ENCODE results near the gene TRAPPC2. TPM values are rescaled to one million over a fixed set of nuclear protein-coding genes. Genes with fewer than 3 reads are reported as not detected.
"Not testable (repeated sequence)": the region's sequence is repeated elsewhere in the genome, so short reads cannot be mapped to it uniquely, and the experiment has no call there.

Gene TRAPPC2
- total RNA-seq, 1 donor from 2014 or later, result 28.1 TPM

DNA sequence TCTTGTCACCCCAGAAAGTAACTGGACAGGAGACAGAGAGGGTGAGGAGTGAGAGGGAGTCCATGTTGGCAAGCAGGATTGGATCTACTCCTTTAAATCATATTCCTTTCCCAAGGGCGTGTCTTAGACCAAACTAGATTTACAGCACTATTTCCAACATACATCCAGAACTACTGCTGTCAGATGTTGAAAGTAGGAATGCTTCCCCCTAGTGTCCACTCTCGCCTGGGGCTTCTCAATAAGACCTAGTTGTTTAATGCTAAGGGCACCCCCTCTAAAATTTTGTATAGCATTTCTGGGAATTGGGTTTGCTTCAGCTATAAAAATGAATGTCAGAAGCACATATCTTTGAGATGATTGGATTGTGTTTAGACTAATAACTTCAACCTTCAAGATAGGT, 13.4 kb upstream of the TRAPPC2 start:
- DNase-seq (ENCODE audit: low read depth), result peak; percentile 53

DNA sequence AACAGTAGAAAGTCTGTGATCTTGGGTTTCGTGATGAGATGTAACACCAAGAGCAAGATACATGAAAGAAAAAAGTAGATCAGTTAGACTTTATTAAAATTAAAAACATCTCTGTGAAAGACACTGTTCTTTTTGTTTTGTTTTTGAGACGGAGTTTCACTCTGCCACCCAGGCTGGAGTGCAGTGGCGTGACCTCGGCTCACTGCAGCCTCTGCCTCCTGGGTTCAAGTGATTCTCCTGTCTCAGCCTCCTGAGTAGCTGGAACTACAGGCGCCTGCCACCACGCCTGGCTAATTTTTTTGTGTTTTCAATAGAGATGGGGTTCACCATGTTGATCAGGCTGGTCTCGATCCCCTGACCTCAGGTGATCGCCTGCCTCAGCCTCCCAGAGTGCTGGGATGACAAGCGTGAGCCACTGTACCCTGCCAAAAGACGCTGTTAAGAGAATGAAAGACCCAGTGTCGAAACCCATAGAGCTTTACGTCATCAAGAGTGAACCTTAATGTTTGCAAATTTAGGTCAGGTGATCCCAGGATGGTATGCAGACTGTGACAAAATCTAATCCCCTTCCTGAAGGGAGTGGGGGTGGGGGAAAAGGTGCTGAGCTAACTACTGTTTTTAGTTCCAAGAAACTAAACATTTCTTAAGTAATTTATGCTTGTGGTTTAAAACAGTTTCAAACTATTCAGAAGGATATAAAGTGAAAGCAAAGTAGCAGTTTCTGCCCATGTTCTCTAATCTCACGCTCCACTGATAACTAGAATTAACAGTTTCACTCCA, 8.2 kb upstream of the TRAPPC2 start:
- peak; percentile 75 for DNase-seq (ENCODE audit: low read depth)

DNA sequence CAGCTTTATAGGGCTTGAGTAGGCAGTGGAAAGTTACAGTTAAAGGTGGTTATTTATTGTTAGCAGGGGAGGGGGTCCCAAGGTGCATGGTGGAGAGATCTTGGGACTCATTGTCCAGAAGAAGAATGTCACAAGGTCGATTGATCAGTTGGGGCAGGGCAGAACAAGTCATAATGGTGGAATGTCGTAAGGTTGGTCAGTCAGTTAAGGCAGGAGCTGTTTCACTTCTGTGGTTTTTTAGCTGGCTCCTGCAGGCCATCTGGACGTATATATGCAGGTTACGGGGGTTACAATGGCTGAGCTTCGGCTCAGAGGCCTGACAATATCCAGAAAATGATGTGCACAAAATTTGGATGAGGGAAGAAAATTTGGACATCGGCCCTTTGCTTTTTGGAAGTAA, 7.3 kb upstream of the TRAPPC2 start:
- no peak for DNase-seq (ENCODE audit: low read depth)

GRCh38 chrX:13733506-13733905, 914 bp downstream of the TRAPPC2 start:
- no peak for DNase-seq (ENCODE audit: low read depth)

DNA sequence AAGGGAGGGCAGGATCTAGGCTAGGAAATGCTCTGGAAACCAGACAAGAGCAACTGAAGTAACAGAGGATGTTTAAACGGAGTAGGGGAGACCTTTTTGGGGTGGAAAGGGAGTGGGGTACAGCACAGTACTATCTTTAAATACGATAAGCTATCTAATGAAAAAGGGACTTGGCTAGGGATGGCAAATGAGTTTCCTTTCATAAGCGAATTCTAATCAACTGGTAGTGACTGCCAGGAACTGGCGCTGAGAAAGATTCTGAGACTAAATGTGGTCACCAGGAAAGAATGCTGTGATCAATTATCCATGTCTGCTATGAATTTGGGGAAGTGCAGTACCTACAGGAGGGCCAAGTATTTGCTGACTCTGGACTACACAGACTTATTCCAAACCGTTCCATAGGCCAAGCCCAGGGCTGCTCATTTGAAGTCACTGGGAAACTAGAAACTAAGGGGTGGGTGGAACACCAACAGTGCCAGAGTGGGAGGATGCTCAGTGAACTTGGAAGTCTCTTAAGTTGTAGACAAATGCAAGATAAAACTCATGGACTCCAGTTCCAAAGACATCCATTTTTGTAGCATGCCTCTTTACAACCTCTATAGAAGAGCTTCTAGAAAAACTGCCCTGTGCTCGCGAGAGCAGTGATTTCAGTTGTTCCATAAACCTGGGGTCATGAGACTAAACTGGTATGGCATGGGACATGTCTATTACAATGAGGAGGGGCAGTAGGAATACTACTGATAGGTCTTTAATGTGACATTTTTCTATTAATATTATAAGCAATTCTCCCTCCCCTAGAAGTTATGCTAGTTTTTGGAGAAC, 2.0 kb downstream of the TRAPPC2 start:
- DNase-seq (ENCODE audit: low read depth), result peak; percentile 28

GRCh38 chrX:13730523-13730922, 3.9 kb downstream of the TRAPPC2 start:
- DNase-seq (ENCODE audit: low read depth), result not testable (repeated sequence)

DNA sequence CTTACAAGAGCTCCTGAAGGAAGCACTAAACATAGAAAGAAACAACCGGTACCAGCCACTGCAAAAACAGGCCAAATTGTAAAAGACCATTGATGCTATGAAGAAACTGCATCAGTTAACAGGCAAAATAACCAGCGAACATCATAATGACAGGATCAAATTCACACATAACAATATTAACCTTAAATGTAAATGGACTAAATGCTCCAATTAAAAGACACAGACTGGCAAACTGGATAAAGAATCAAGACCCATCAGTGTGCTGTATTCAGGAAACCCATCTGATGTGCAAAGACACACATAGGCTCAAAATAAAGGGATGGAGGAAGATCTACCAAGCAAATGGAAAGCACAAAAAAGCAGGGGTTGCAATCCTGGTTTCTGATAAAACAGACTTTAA, 7.8 kb downstream of the TRAPPC2 start:
- not testable (repeated sequence) for DNase-seq (ENCODE audit: low read depth)

DNA sequence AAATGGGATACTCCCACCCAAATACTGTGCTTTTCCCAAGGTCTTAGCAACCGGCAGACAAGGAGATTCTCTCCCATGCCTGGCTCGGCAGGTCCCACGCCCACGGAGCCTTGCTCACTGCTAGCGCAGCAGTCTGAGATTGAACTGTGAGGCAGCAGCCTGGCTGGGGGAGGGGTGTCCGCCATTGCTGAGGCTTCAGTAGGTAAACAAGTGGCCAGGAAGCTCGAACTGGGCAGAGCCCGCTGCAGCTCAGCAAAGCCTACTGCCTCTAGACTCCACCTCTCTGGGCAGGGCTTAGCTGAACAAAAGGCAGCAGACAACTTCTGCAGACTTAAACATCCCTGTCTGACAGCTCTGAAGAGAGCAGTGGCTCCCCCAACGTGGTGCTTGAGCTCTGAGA, 9.5 kb downstream of the TRAPPC2 start:
- DNase-seq (ENCODE audit: low read depth), result not testable (repeated sequence)

DNA sequence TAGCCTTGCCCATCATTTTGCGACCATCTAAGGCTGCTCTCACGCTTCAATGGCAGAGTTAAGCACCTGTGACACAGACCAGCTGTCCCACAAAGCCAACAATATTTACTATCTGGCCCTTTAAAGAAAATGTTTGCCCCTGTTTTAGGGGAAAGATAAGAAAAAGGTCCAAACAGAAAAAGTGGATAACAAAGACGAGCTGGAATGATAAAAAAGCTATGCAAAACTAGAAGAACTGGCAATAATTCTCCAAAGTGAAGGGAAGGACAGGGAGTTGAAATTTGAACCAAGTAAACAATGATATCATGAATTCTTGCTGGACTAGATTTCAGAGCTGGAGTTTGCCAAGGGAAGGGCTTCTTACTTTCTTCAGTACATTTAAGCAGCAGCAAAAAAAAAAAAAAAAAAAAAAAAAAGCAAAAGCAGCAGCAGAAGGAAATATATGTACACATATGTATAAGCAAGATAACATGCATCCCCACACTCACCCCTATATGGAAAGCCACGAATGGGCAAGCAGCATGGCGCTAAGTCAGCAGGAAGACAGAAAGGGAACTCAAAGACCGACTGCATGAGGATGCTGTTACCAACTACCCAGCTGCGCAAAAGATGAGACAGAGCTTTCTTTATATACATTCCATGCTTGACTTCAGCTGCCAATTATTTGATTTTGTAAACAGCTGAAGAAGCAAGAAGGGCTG, 12.5 kb downstream of the TRAPPC2 start:
- DNase-seq (ENCODE audit: low read depth), result no peak

DNA sequence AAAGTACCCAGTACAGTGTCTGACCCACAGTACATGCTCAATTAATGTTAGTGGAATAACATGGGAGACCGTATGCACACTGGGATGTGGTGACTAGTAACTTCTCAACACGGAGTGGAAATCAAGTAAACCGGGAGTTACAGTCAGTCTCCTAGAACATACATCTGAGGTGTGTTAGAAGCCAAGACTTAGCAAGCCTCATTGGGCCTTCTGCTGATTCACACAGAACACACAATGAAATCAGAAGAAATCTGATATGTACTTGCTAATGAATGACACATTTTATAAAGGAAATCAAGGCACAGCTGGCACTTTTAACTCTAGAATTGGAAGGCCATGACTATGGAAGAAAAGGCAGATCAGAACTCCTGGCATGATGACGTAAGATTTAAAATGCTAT, 13.0 kb downstream of the TRAPPC2 start:
- DNase-seq (ENCODE audit: low read depth), result no peak

DNA sequence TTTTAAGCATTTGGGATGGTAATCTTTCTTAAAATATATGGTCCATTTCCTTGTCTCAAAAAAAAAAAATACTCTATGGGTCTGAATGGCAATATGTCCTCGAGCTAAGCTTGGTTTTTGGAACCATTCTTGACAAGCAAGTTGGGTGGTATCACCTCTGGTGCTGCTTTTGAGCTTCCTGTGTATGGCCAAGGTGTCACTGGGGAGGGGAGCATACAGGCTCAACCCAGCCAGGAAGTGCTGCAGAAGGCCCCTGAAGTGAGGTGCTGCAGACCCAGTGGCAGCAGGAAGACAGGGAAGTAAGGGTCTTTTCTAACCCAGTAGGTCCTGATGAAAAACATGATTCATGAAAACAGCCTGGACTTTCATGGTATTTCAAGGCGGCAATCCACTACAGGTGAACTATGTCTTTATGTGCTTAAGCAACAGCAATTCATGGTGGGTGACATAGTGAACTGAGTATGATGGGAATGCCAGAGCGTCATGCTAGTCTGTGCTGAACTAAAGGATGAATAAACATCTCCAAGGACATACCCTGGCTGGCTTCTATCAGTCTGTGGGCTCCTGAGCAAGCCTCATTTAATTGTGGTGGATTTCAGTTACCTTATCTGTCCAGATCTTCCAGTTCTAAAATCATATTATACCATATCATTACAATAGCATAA, 15.1 kb downstream of the TRAPPC2 start:
- no peak for DNase-seq (ENCODE audit: low read depth)

DNA sequence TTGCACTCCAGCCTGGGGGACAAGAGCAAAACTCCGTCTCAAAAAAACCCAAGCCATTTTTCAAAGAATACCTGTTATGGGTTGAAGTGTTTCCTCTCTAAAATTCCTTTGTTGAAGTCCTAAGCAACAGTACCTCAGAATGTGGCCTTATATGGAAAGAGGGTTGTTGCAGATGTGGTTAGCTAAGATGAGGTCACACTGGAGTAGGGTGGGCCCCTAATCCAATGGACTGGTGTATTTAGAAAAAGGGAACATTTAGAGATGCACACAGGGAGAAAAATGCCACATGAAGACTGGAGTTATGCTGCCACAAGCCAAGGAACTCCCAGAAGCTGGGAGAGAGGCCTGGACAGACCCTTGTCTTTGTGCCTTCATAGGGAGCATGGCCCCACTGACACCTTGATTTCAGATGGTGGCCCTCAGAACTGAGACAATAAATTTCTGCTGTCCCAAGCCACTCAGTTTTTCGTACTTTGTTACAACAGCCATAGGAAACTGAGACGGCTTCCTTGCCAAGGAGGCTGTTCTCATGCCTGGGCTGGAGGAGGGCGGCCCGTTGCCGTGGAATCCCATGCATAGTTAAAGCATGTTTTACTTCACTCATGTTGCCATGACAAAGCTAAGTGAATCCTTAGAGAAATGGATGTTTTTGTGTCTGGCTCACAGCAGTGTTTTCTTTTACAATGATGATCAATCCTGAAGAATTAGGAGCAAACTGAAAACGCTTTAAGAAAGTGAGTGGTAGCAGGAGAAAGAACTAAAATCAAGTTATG, 16.5 kb downstream of the TRAPPC2 start:
- DNase-seq (ENCODE audit: low read depth), result no peak

DNA sequence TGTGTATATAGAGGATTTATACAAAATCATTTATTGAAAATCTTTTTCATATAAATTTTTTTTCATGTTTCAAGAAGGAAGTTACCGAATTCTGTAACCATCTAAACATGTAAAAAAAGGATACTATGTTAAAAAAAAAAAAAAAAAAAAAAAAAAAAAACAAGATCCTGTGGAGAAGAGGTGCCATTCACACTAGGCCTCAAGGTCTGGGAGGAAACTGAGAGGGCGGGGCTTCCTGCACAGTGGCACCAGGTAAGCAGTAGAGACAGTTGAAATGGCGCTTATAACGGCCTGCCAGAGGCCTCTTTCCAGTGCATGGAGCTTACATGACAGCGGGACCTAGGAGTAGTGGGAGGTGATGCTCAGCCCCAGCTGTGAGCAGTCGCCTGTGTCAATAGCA, 17.5 kb downstream of the TRAPPC2 start:
- DNase-seq (ENCODE audit: low read depth), result no peak

- DNase-seq (ENCODE audit: low read depth), result no peak
Measured at GRCh38 chrX:13716455-13716854, 18.0 kb downstream of the TRAPPC2 start.

GRCh38 chrX:13711141-13711540, 23.3 kb downstream of the TRAPPC2 start:
- no peak for DNase-seq (ENCODE audit: low read depth)

DNA sequence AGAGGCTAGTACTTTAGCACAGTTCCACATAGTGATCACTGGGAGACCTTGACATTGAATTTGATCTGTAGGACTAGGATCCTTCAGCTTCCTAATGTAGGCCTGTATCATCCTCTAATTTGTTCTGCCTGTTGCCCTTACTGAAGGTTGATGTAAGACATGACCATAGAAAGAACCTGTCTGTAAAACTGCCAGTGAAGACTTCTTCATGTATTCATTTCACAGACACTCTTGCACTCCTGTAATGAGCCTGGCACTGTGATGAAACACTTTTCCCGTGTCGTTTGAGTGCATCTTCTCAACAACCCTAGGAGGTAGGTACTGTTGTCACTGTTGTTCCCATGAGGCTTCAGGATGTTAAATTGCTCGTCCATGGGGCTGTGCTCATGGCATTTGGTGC, 30.8 kb downstream of the TRAPPC2 start:
- DNase-seq (ENCODE audit: low read depth), result no peak

DNA sequence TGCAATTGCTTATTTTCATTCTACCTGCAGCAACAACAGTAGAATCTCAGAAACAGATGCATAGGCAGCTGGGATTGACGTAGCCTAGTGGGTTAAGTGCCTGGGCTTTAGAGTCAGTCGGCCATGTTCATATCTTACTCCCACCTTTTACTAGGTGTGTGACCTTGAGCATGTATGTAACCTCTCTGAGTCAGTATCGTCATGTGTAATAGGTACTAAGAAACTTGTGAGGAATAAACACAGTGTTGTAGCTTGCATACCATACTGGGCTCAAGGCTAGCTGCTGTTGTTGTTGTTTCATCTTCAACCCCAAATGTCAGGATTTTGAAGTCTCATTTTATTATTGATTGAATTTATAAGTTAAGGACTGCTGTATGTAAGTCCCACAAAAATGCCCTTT, 31.3 kb downstream of the TRAPPC2 start:
- DNase-seq (ENCODE audit: low read depth), result no peak

DNA sequence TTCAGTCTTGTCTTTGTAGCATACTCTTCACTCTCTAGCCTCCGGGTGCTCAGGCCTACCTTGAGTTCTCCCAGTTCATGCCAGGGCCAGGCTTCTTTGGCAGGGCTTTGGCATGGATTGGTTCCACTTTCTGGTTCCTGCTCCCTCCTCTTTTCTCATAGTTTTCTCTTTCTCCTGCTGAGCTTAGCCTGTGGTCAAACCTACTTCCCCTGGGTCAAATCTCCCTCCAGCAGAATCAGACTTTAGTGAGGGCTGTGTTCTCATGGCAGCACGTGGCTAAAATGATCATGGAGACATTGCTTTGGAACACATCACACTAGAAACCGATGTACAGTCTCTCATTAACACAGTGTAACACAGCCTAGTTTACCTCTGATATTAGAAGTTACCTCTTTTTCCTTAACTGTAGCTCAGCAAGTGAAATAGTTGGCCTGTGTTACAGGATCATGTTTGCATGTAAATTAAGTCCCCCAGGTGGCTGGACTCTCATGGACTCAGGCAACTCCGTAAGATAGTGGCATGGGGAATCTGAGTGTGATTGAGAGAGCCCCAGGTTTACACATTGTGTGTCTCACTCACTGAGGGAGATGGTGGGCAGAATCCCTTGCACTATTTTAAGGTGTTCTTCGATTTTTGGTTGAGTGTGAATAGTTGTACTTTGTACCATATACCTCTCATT, 32.2 kb downstream of the TRAPPC2 start:
- no peak for DNase-seq (ENCODE audit: low read depth)

- DNase-seq (ENCODE audit: low read depth), result no peak
Measured at GRCh38 chrX:13700380-13700779, 34.0 kb downstream of the TRAPPC2 start.

GRCh38 chrX:13699183-13699826, 35.1 kb downstream of the TRAPPC2 start:
- DNase-seq (ENCODE audit: low read depth), result no peak

All from renal cortical epithelial cell (primary cell).